GM20431 (cell line): Measurements from ENCODE around the gene EPS8.

Experiments used
- in situ Hi-C: fragments of 300-500 bp; cut with MseI, MboI; formaldehyde crosslinking; loops from one replicate; pipeline ENCODE4 v1.15.0; 2020; ENCODE audit warnings: low sequenced_read_pairs; ENCODE audit not compliant: unreplicated experiment

The EPS8 gene

DNA sequence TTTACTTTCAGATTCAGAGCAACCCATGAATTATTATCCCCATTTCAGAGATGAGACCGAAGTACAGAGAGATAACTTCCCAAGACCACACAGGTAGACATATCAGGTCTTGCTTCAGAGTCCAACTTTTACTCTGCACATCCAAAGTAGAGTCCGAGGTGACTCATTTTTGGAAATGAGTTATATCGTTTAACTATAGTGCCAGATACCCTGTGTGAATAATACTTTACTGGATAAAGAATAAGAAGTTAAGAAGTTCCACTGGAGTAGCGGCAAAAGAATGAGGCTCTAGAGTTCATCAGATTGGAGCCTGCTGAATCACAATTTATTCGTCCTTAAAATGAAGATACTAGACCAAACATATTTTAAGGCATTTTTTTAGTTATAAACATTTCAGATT, 124.7 kb downstream of the EPS8 start:
- in situ Hi-C loops, result no loop called here

DNA sequence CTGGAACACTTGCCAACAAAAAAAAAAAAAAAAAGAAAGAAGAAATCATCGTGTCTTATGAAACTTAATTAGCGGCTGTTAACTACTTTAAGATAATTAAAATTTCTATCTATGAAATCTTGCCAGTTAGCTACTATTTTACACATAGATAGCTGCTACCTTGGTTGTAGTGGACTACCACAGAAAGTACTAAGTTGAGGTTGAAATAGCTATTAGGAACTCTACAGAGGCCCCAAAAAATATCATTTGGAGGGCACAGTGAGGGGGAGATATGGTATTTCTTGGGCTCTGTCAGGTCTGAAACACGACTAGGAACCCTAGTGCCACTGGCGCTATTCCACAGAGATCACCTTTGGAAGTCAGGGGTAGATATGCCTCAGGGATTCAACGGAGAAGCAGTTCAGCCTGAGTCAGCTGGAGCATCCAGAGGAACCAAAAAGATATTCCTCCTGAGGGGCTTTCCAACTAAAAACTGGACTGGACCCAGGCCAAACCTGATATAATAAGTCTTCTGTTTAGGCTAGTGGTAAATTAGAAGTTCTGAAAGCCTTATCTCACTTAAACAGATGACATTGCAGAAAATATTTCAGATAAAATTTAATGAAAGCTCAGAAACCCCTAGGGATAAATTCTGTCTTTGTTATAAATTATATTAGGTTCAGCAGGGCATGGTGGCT, 126.1 kb downstream of the EPS8 start:
- in situ Hi-C loops, result no loop called here

DNA sequence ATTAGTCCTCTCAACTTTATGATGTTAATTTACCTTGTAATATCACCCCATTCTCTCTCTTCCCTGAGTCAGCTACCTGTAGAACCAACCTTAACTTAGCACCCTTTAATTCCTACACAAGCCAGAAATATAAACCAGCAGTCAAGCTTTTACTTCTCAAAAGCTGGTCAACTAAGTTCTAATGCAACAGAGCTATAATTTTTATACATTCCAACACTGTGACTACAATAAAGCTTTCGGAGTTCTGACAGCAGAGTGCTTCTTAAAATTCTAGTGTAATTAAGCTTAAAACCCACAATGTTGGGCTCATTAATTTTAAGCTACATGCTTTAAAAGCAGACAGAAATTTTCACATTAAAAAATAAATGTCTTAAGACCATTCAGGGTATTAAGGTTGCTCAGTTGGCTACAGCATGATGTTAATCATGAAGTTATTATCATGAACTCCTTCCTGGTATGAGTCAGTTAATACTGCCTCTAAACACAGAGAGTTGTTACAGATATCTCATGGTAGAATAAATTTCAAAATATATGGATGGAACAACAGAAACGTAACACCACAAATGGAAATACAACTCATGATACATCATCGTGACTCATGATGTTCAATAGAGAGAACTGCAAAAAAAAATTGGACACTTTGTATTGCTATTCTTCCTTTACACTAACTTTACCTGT, 126.7 kb downstream of the EPS8 start:
- in situ Hi-C loops, result no loop called here

DNA sequence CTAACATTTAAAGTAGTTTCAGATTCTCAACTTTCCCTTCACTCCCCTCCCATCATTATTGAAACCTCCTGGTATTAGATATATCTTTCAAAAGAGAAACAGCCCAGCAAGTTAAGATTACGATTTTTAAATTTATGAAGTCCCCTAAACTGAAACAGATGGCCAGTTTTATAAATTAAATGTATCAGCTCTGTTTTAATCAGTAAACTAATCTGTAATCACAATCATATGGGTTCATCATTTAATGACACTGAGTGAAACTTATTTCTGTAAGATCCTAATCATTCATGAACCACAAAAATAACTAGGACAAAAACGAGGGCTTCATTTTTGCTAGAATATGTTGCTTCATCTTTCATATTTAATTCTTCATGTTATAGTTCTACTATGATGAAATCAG, 137.8 kb downstream of the EPS8 start:
- in situ Hi-C loops, result no loop called here

DNA sequence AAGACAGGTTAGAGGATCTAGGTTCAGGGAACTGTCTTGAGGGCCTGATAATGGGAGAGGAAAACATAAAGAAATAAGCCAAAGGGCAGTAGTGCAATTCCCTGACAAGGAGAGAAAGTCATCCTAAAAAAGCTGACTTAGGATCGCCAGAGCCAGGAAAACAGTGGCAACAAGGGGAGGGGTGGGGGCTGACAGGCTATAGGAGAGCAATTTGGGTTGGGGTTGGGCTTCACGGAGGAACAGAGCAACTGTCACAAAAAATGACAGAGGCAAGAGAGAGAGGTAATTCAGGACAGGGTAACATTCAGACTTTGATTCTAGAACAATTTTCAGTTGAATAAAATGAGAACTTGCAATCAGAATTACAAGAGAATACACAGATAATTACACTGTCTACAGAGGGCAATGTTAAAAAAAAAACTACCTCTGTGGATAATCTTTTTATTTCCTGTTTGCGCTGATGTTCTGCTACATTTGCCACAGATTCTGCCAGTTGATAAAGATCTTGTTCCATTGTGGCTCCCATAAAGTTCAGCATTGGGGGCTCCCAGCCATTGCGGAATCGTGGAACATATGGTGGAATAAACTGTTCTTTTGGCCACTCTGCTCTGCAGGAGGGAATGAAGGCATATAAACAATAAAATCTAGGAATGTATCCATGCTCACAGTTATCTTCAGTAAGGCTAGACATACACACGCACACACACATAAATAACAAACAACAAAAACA, 138.6 kb downstream of the EPS8 start:
- in situ Hi-C loops, result no loop called here

DNA sequence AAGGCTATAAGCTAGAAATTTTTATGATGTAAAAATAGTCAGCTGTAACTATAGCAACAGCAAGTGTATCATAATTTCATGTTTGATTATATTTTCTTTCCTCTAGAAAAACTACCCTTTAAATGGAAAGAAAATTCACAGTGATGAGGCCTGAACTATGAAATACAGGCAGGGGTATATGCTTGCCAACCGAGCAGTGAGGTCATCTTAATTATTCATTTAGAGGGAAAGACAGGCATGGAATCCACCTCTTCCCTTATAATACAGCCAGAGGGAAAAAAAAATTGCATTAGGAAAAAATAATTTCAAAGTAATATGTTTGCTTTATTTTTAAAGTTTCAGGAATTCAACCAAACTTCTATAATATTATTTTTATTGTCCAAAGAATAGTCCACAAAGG, 139.8 kb downstream of the EPS8 start:
- in situ Hi-C loops, result no loop called here

DNA sequence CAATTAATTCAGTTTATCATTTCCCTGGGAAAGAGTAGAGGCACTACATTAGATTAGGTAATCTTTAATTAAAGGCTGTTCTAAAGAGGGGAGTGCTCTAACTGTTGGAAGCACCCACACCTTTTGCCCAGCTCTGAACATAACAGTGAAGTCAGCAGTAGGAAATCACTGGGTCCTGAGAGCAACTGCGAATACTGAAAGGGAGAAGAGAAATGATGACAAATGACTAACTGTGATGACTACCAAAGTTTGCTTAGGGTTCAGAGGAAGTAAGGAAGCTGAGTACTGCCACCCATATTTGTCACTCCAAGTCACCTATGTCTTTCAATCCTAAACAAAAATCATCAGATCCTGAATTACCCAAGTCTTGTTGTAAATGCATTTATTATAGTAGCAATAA, 140.6 kb downstream of the EPS8 start:
- in situ Hi-C loops, result no loop called here

DNA sequence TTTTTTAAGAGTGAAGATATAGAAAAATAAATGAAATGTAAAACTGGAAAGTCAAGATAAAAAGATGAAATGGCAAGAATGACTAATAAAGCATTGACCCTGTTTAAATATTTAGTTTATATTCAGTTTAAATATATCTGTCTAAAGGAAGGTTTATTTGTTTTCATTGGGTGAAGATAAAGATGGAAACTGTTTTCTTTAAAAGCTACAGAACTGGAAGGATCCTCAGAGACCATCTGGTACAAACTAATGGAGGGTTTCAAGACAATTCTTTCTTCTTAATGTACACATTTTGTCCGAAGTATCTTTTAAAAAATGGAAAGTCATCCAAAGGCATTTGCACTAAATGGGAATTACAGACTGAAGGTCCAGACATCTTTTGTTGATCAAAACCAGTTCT, 142.6 kb downstream of the EPS8 start:
- in situ Hi-C loops, result no loop called here

DNA sequence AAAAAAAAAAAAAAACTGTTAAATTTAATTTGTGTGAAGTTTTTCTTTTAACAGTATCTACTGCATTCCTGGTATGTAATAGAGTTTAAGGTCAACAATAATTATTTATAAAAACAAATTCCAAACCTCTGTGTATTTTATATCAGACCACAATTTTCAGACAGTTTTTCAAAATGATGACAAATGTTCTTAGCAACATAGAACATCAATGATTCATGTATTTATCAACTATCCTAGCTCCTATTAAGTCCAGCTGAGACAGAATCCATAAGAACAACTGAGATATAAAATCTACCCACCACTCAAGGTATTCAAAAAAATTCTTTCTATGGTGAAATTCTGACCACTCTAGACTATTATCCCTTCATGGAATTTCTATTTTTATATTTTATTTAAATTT, 144.5 kb downstream of the EPS8 start:
- in situ Hi-C loops, result no loop called here

DNA sequence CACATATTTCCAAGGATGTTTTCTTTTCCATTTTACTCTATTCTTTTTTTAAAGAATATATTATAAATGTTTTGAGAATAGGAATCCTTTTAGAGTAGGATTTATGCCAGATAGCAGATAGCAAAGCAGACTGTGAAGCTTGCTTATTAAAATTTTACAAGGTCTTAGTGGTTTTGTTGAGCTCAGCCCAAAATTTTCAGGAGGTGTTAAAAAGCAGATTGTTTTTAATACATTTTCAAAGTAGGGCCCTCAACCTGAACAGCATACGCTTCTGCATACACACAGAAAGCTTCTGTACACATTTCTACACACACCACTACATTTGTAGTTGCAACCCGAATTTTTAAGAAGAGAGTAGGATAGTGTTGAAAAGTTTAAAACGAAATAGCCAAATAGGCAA, 151.0 kb downstream of the EPS8 start:
- in situ Hi-C loops, result no loop called here

DNA sequence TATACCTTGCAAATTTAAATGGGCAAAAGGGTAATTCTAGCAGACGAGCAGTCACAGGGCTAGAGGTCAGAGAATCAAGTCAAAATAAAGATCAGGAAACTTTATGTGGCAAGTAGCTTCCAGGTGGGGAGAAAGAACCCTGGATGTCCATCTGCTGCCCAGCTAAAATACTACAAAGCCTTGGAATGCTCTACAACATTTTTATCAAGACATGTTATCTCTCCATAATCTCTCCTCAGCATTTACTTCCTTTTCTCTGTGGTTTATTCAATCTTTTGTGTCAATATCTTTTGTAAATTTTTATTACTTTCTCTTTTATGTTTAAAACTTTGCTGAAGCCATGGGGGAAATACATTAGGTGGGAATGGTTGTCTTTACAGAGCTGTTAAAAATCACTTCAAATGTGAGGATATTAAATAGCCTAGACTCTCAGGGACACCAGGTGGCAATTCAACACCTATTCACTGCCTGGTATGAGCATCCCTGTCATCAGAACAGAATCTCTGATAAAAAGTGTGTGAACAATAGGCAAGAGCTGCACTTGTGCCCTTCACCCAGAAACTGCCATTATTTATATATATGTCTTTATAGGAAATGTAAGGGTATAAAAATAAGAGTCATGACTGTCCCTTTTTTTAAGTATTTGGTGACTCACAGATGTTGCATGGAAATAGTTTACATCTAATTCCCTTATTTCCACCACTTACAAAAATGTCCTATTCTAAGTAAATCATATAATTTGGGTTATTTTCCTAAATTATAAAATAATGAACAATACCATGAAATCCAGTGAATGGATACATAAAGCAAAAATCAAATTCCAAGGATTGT, 152.9 kb downstream of the EPS8 start:
- in situ Hi-C loops, result no loop called here

DNA sequence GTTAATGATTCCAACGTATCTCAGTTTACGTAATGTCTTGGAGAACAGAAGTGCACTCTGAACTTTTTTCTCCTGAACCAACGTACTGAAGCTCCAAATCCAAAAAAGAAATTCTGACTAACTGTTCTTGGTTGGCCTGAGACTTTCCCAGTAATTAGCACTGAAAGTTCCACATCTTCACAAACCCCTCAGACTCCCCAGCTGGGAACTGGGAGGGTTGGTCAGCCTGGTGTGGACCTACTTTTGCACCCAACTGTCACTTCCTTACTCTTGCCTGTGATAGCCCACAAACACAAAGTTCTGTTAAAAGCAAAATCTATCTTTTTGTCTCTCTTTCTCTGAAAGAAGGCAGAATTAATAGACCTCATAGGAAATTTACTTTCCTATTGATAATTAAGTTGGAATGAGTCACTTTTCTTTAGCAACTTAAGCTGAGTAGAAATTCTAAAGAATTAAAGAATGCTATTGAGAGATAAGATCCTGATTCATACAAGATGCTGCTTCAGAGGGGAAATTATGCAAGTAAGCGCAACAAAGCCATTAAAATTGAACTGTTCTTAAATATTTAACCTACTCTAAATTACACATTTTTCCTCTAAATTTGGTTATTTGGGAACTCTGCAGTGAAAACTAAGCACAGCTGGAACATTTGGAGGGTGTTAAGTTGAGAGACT, 155.0 kb downstream of the EPS8 start:
- in situ Hi-C loops, result no loop called here

DNA sequence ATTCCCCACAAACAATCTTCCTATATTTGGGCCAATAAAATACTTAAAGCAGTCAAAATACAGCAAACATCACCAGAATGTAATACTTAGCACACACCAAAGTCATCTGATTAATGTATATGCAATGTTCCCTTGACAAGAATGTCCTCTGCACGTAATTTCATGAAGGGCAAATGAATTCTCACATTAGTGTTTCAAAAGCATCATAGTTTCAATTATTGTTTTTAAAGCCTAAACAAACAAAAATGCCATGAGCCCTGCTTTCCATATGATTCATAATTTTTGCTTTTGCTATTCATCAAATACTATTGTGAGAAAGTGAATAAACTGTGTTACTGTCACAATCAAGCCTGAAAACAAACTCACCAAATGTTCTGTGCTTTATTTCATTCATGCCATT, 156.0 kb downstream of the EPS8 start:
- in situ Hi-C loops, result no loop called here

DNA sequence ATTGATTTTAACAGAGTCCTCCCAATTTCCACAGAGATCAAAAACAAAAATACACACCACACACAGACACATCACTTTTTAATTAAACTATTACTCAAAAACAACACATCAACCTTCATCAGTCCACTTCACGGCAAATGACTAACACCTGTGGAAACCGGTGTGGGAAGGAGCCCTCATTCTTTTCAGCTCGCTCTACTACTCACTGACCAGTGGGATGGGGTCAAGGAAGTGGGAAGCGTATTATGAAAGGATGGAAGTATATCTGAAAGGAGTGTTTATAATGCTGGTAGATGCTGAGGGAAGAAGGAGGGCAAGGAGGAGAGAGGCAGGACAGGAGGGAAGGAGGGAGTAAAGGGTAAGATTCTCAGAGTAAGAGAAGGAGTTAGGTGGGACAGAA, 156.5 kb downstream of the EPS8 start:
- in situ Hi-C loops, result no loop called here

DNA sequence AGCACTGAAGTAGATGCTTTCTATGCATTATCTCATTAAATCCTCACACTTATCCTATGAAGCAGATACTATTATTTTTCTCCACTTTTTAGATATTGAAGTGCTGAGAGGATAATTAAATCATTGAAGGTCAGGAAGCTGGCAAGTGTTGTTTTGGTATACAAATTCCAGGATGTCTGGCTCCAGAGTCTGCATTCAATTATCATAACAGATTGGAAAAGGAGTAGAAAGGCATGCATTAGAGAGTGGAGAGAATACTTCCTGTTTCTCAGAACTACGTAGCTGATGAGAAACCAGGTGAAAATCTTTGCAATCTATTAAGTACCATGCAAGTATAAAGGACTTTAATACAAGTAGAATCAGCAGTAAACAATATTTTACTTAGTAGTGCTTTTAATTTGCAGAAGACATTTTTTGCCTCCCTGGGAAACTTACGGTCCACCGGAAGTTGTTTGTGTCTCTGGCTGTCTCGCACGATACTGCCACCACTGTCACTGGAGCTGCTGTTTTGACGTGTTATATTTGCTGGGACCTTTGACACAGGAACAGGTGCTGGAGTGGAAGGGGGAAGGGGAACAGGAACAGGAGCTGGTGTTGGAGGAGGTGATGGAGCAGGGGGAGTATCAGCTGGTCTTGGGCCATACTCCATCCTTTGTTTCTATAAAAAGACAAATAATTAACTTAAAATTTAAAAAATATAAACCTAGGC, 158.0 kb downstream of the EPS8 start:
- in situ Hi-C loops, result no loop called here

DNA sequence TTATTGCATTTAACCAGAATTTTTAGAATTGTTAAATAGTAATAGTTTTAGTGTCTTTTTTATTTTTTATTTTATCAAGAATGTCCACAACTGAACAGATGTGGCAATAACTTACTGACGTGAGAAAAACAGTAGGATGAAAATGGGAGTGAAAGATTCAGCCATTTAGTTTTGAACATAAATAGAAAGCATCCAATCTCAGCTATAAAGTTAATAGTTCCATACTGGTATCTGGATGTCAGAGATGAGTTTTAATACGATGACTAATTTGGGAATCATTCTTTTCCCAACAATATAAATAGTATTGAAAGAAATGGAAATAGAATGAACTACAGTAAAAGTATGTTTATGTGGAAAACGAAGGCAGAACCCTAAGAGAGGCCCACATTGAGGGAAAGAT, 159.4 kb downstream of the EPS8 start:
- in situ Hi-C loops, result no loop called here

DNA sequence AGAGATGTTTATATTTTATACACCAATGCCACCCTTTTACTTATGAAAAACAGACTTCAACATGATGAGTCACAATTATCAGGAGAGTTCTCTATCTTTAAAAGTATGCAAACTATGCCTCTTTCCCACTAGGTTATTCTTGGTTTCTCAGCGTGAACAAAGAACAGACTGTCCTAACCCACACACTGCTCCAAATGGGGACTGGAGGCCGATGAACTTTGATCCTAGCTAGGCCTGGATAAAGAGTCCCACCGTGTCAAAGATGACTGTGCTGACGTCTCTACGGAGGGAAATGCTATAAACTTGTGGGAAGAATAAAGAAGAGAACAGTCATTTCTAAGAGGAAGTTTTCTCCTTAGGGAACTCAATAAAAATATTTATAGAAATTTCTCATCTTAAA, 160.1 kb downstream of the EPS8 start:
- in situ Hi-C loops, result no loop called here

DNA sequence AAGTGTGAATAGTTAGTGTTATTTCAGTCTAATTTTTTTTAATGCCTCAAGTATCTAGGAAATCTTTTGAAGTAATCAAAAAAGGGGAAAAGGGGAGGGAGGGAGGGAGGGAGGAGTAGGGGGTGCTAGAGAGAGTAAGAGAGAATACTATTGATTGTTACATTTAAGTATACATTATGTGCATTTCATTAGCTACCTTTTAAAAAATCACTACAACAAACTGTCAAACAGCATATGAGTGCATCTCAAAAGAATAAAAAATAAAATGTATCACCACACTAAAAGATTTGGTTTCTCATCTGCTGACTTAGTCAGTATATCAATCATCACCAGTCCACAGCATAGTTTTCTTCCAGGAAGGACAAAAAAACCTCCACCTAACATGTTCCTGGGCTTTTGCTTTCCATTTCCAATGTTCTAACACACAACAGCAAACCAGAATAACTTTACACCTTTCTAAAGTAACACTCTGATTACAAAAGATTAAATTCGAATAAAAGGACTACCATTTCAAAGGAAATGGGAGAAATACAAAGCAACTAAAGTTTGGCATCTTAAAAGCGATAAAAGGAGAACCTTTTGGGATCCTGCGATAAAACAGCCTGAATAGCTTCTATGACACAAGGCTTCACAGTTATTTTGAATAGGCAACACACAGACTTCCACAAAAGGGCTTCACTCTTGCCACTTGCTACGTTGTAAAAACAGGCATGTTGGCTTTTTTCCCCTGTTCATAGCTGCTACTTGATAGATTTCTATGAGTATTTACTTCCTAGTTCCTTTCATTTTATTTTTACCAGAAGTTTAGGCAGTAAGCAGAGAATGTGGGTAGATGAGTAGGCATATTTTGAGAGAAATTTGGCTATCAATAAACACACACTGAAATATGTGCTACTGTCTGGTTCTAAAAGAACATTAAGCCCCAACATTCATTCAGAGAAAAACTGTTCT, 160.9 kb downstream of the EPS8 start:
- in situ Hi-C loops, result no loop called here
